GM18868 (cell line): ENCODE measurements around the gene USP6NL.
A peak's percentile ranks its signal among the peaks of the same experiment; 100 is the strongest.

Source experiments
- ATAC-seq: cut with Tn5 transposase; IDR thresholded peaks from one replicate; pipeline ENCODE4 v1.9.1; 2021; ENCODE audit warnings: mild to moderate bottlenecking, moderate library complexity; ENCODE audit not compliant: unreplicated experiment

Gene USP6NL

GRCh38 chr10:11429439-11430052, 181.9 kb downstream of the USP6NL start:
- no peak for ATAC-seq

- ATAC-seq: no peak
Measured at GRCh38 chr10:11425676-11426075, 185.8 kb downstream of the USP6NL start.

- no peak for ATAC-seq
Measured at GRCh38 chr10:11425296-11425610, 186.2 kb downstream of the USP6NL start.

- ATAC-seq: peak; percentile 60
Measured at GRCh38 chr10:11424456-11425295, 186.8 kb downstream of the USP6NL start.

GRCh38 chr10:11416974-11417373, 194.5 kb downstream of the USP6NL start:
- no peak for ATAC-seq

- no peak for ATAC-seq
Measured at GRCh38 chr10:11415095-11415494, 196.4 kb downstream of the USP6NL start.

GRCh38 chr10:11414314-11415038, 197.0 kb downstream of the USP6NL start:
- no peak for ATAC-seq

- no peak for ATAC-seq
Measured at GRCh38 chr10:11411926-11412545, 199.4 kb downstream of the USP6NL start.

- no peak for ATAC-seq
Measured at GRCh38 chr10:11409357-11409756, 202.1 kb downstream of the USP6NL start.

GRCh38 chr10:11407939-11408338, 203.5 kb downstream of the USP6NL start:
- ATAC-seq: no peak

- ATAC-seq: no peak
Measured at GRCh38 chr10:11406746-11407145, 204.7 kb downstream of the USP6NL start.

- ATAC-seq: no peak
Measured at GRCh38 chr10:11404901-11405300, 206.5 kb downstream of the USP6NL start.
